Endothelial cell (in vitro differentiated cells): ENCODE results near the gene PPP1R9B. TPM values are rescaled to one million over a fixed set of nuclear protein-coding genes. Genes with fewer than 3 reads are reported as not detected.

Experiments
- DNase-seq: peaks from one replicate; pipeline ENCODE4 v3.0.0; 2021; ENCODE audit warnings: low spot score
- H3K27ac Mint-ChIP-seq: one replicate; pipeline ENCODE4 v1.8.0; 2021; ENCODE audit warnings: mixed read lengths, inconsistent platforms; ENCODE audit not compliant: unreplicated experiment
- H3K27me3 Mint-ChIP-seq: one replicate; pipeline ENCODE4 v1.8.0; 2021; ENCODE audit warnings: mild to moderate bottlenecking, moderate library complexity, mixed read lengths, inconsistent platforms; ENCODE audit not compliant: unreplicated experiment
- H3K36me3 Mint-ChIP-seq: one replicate; pipeline ENCODE4 v1.8.0; 2021; ENCODE audit warnings: mild to moderate bottlenecking, low read depth, mixed read lengths, inconsistent platforms; ENCODE audit not compliant: unreplicated experiment
- H3K4me1 Mint-ChIP-seq: one replicate; pipeline ENCODE4 v1.8.0; 2021; ENCODE audit warnings: mild to moderate bottlenecking, mixed read lengths, inconsistent platforms; ENCODE audit not compliant: unreplicated experiment
- H3K4me3 Mint-ChIP-seq: one replicate; pipeline ENCODE4 v1.8.0; 2021; ENCODE audit warnings: mild to moderate bottlenecking, mixed read lengths, inconsistent platforms; ENCODE audit not compliant: unreplicated experiment
- H3K9me3 Mint-ChIP-seq: one replicate; pipeline ENCODE4 v1.8.0; 2021; ENCODE audit warnings: mixed read lengths, inconsistent platforms; ENCODE audit not compliant: unreplicated experiment
- total RNA-seq: library from RNA; stranded (reverse); fragmentation: NEBNext Ultra II Directional; extraction: Animal tissue kit (Norgen Biotek cat#: 25700); gene quantifications from one replicate; pipeline ENCODE4 v1.2.1, GENCODE V29; 2021; ENCODE audit not compliant: unreplicated experiment
- TF ChIP-seq, protein P1 (sequence below): fragments of 200-600 bp; sonication (generic); IDR thresholded peaks from one replicate; pipeline ENCODE4 v1.5.0; 2021; ENCODE audit warnings: antibody characterized with exemption; ENCODE audit not compliant: unreplicated experiment

The PPP1R9B gene
- total RNA-seq, 1 donor from 2014 or later = 101 TPM

DNA sequence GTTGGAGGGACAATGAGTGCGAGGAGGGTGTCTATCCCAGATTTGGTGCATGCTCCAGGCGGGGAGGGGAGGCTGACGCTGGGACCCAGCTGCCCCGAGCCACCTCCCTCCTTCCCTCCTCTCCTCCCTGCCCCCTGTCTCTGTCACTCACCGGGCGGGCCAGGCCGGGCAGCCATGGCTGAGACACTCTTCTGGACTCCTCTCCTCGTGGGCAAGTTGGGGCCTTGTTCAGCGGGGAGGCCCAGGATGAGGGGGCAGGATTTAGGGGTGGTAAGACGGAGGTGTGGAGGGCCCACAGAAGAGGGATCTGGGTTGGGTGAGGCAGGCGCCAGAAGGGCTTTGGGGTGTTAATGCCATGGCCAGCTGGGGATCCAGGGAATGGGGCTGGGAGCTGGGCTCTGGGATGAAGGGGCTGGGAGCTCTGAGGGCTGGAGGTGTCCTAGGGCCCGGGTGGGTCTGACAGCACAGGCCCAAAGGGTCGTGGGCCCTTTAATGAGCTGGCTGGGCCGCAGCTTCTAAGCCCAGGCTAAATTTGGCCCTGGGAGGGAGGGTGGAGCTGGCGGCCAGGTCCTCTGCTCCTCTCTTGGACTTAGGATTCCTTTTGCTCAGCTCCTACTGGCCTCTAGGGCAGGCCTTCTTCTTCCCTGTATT is 15.5 kb upstream of the PPP1R9B start, which contains the start of gene SGCA:
TSS of gene SGCA (plus strand) at position 139 of the 651 bp plus-strand sequence. CDS start at position 175, 36 bp downstream.
- Mint-ChIP-seq H3K4me3 (no peak within 1 kb of the TSS), H3K27ac (peak within 1 kb of the TSS; percentile 52), H3K27me3 (peaks cover 11% of the 10 kb centered on the region), H3K36me3 (peaks cover 8% of the 10 kb centered on the region), H3K4me1 (peaks cover 19% of the 10 kb centered on the region), H3K9me3 (no peaks in the 10 kb centered on the region)
- TF ChIP-seq, protein P1, sequence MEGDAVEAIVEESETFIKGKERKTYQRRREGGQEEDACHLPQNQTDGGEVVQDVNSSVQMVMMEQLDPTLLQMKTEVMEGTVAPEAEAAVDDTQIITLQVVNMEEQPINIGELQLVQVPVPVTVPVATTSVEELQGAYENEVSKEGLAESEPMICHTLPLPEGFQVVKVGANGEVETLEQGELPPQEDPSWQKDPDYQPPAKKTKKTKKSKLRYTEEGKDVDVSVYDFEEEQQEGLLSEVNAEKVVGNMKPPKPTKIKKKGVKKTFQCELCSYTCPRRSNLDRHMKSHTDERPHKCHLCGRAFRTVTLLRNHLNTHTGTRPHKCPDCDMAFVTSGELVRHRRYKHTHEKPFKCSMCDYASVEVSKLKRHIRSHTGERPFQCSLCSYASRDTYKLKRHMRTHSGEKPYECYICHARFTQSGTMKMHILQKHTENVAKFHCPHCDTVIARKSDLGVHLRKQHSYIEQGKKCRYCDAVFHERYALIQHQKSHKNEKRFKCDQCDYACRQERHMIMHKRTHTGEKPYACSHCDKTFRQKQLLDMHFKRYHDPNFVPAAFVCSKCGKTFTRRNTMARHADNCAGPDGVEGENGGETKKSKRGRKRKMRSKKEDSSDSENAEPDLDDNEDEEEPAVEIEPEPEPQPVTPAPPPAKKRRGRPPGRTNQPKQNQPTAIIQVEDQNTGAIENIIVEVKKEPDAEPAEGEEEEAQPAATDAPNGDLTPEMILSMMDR = no peak
- no peak for DNase-seq

GRCh38 chr17:50165466-50165865 is 15.0 kb upstream of the PPP1R9B start:
- Mint-ChIP-seq H3K27me3 (peaks cover 11% of the 10 kb centered on the region), H3K4me3 (no peak overlapping the region), H3K9me3 (no peaks in the 10 kb centered on the region), H3K27ac (peak overlapping the region; percentile 52), H3K36me3 (peaks cover 8% of the 10 kb centered on the region), H3K4me1 (peaks cover 21% of the 10 kb centered on the region)
- no peak for DNase-seq
- TF ChIP-seq, protein P1 = no peak

- H3K27ac Mint-ChIP-seq = peak overlapping the region; percentile 52
These were observed 14.6 kb upstream of the PPP1R9B start for GRCh38 chr17:50165066-50165465.

DNA sequence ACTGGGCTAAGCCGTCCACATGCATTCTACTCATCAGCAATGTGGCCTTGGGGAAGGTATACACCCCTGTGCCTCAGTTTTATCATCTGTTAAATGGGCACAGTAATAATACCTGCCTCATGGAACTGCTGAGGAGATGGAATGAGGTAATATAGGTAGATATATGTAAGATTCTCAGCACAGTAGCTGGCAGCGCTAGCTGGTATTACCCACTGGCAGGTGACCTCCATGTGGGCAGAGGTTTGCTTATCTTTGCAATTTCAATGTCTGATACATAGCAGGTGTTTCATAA is 14.2 kb upstream of the PPP1R9B start:
- TF ChIP-seq, protein P1 = no peak
- no peak overlapping the region for H3K27ac Mint-ChIP-seq
- no peak overlapping the region for H3K4me3 Mint-ChIP-seq
- no peaks in the 10 kb centered on the region for H3K9me3 Mint-ChIP-seq
- peaks cover 21% of the 10 kb centered on the region for H3K4me1 Mint-ChIP-seq
- H3K27me3 Mint-ChIP-seq = peaks cover 11% of the 10 kb centered on the region
- no peak for DNase-seq
- H3K36me3 Mint-ChIP-seq = peaks cover 8% of the 10 kb centered on the region

More at GRCh38 chr17:50165066-50165465, 14.6 kb upstream of the PPP1R9B start:
- DNase-seq = no peak
- H3K27me3 Mint-ChIP-seq = peaks cover 11% of the 10 kb centered on the region
- no peak overlapping the region for H3K4me3 Mint-ChIP-seq
- peaks cover 21% of the 10 kb centered on the region for H3K4me1 Mint-ChIP-seq
- peaks cover 8% of the 10 kb centered on the region for H3K36me3 Mint-ChIP-seq
- H3K9me3 Mint-ChIP-seq = no peaks in the 10 kb centered on the region
- TF ChIP-seq, protein P1 = no peak

DNA sequence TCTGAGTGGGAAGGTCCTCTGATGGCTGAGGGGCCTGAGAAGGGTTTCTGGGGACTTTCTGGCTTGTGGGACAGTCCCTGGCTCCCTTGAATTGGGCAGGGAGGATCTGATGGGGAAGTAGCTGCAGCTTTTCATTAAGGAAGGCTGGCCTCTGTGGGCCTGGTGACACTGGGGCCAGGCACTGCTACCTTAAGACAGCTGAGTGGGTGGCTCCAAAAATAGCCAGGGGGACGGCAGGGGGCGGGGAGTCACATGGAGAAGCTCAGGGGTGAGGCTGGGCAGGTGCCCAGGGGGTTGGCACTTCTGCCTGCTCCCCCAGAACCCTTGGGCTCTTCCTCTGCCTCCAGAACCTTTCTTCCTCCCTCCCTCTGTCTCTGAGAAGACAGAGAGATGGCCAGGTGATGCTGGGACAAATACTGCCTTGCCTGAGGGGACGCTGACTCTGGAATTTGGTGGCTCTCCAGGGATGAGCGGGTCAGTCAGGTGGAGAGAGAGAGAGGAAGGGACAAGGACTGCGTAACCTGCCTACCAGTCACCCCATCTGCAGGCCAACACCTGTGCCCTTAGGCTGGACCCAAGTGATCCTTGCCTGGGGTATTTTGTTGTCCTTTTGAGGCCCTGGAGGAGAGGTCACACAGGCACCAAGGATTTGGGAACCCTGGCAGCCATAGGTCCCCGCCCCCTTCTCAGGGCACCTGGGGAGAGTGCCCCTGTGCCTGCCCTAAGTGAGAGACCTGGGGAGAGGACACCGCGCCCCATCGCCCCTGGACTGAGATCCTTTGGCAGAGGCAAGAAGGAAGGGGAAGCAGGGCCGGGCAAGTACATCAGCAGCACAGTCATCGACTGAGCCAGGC is 13.6 kb upstream of the PPP1R9B start:
- Mint-ChIP-seq H3K27ac (peak overlapping the region; percentile 70), H3K36me3 (peaks cover 4% of the 10 kb centered on the region), H3K27me3 (peaks cover 8% of the 10 kb centered on the region), H3K4me1 (peaks cover 21% of the 10 kb centered on the region), H3K4me3 (no peak overlapping the region), H3K9me3 (no peaks in the 10 kb centered on the region)
- TF ChIP-seq, protein P1 = no peak
- no peak for DNase-seq
